HEK293 (cell line): ENCODE measurements around the gene DSCAML1.

ENCODE experiments used
- CTCF ChIA-PET: fragments of 350-600 bp; formaldehyde crosslinking; extraction: SDS; loops from one replicate; lab custom pipeline; 2021; ENCODE audit warnings: antibody characterized with exemption; lab: Yijun Ruan, JAX
- POLR2A ChIA-PET: fragments of 300-600 bp; formaldehyde crosslinking; extraction: SDS; loops from one replicate; lab custom pipeline; 2020; ENCODE audit warnings: antibody characterized with exemption, inconsistent platforms; lab: Yijun Ruan, JAX
- H3K27ac ChIP-seq: fragments of 200-500 bp; sonication (Bioruptor generic); 2 replicates; pipeline ENCODE4 v1.5.1; 2014; ENCODE audit warnings: low read depth, low read length, control low read depth, inconsistent platforms; ENCODE audit errors: extremely low read depth
- H3K36me3 ChIP-seq, 2 experiments: fragments of 200-500 bp in 1 of 2; sonication (Bioruptor generic) in 1 of 2; 1 replicate in 1 of 2; 2 replicates in 1 of 2; pipeline ENCODE4 v1.5.1; 2014 to 2017; ENCODE audit warnings: inconsistent platforms in 2 of 2, low read length in 2 of 2; ENCODE audit not compliant: control insufficient read depth in 2 of 2, insufficient read depth in 1 of 2
- H3K4me1 ChIP-seq: fragments of 200-500 bp; sonication (Bioruptor generic); 2 replicates; pipeline ENCODE4 v1.5.1; 2014; ENCODE audit warnings: mild to moderate bottlenecking, low read length, inconsistent platforms; ENCODE audit not compliant: control insufficient read depth, insufficient read depth
- H3K4me3 ChIP-seq: 2 replicates; pipeline ENCODE4 v1.5.1; 2011; ENCODE audit warnings: low read depth, mild to moderate bottlenecking, control low read depth, low read length, moderate library complexity
- H3K9me3 ChIP-seq: fragments of 200-500 bp; sonication (Bioruptor generic); 2 replicates; pipeline ENCODE4 v1.5.1; 2014; ENCODE audit warnings: low read depth, low read length, inconsistent platforms; ENCODE audit not compliant: control insufficient read depth, insufficient read depth
- KLF7 ChIP-seq: fragments of 450-650 bp; formaldehyde crosslinking; IDR thresholded peaks from 2 replicates; pipeline ENCODE4 v1.5.1; 2016; ENCODE audit warnings: missing biosample characterization, missing genetic modification characterization, borderline replicate concordance
- PRDM1 ChIP-seq: fragments of 450-650 bp; formaldehyde crosslinking; IDR thresholded peaks from 2 replicates; pipeline ENCODE4; 2016; ENCODE audit warnings: missing biosample characterization, missing genetic modification characterization
- REST ChIP-seq: fragments of 450-650 bp; formaldehyde crosslinking; IDR thresholded peaks from 2 replicates; pipeline ENCODE4 v1.5.1; 2016; ENCODE audit warnings: missing biosample characterization, missing genetic modification characterization
- SP7 ChIP-seq: fragments of 450-650 bp; formaldehyde crosslinking; IDR thresholded peaks from 2 replicates; pipeline ENCODE4 v1.5.1; 2016; ENCODE audit warnings: missing biosample characterization, missing genetic modification characterization
- ZBTB48 ChIP-seq: fragments of 450-650 bp; formaldehyde crosslinking; IDR thresholded peaks from 2 replicates; pipeline ENCODE4 v1.5.1; 2016; ENCODE audit warnings: missing biosample characterization, missing genetic modification characterization
- ZBTB7A ChIP-seq: fragments of 450-650 bp; formaldehyde crosslinking; IDR thresholded peaks from 2 replicates; pipeline ENCODE4 v1.5.1; 2016; ENCODE audit warnings: low read depth, missing biosample characterization, missing genetic modification characterization
- ZBTB8A ChIP-seq: fragments of 450-650 bp; formaldehyde crosslinking; IDR thresholded peaks from 2 replicates; pipeline ENCODE4 v1.5.1; 2016; ENCODE audit warnings: missing biosample characterization, missing genetic modification characterization
- ZNF10 ChIP-seq: fragments of 450-650 bp; formaldehyde crosslinking; IDR thresholded peaks from 2 replicates; pipeline ENCODE4 v1.5.1; 2017; ENCODE audit warnings: missing biosample characterization, missing genetic modification characterization
- ZNF132 ChIP-seq: fragments of 450-650 bp; formaldehyde crosslinking; IDR thresholded peaks from 2 replicates; pipeline ENCODE4 v1.5.1; 2017; ENCODE audit warnings: missing biosample characterization, missing genetic modification characterization, borderline replicate concordance
- ZNF174 ChIP-seq: fragments of 450-650 bp; formaldehyde crosslinking; IDR thresholded peaks from 2 replicates; pipeline ENCODE4 v1.5.0; 2017; ENCODE audit warnings: missing biosample characterization, mild to moderate bottlenecking, missing genetic modification characterization
- ZNF2 ChIP-seq: fragments of 450-650 bp; formaldehyde crosslinking; IDR thresholded peaks from 2 replicates; pipeline ENCODE4 v1.5.1; 2016; ENCODE audit warnings: missing biosample characterization, missing genetic modification characterization
- ZNF248 ChIP-seq: fragments of 450-650 bp; formaldehyde crosslinking; IDR thresholded peaks from 2 replicates; pipeline ENCODE4 v1.5.1; 2017; ENCODE audit warnings: missing biosample characterization, missing genetic modification characterization
- ZNF354C ChIP-seq: fragments of 450-650 bp; formaldehyde crosslinking; IDR thresholded peaks from 2 replicates; pipeline ENCODE4 v1.5.1; 2016; ENCODE audit warnings: missing biosample characterization, missing genetic modification characterization, low read depth, borderline replicate concordance
- ZNF416 ChIP-seq: fragments of 450-650 bp; formaldehyde crosslinking; IDR thresholded peaks from 2 replicates; pipeline ENCODE4 v1.5.1; 2016; ENCODE audit warnings: missing biosample characterization, missing genetic modification characterization
- ZNF473 ChIP-seq: fragments of 450-650 bp; formaldehyde crosslinking; IDR thresholded peaks from 2 replicates; pipeline ENCODE4 v1.5.1; 2017; ENCODE audit warnings: missing biosample characterization, missing genetic modification characterization
- ZNF530 ChIP-seq: fragments of 450-650 bp; formaldehyde crosslinking; IDR thresholded peaks from 2 replicates; pipeline ENCODE4 v1.5.1; 2016; ENCODE audit warnings: low read depth, missing biosample characterization, missing genetic modification characterization
- ZNF555 ChIP-seq: fragments of 450-650 bp; formaldehyde crosslinking; conservative IDR thresholded peaks from 2 replicates; pipeline ENCODE4 v1.5.1; 2017; ENCODE audit warnings: missing biosample characterization, mild to moderate bottlenecking, missing genetic modification characterization, inconsistent platforms
- ZNF561 ChIP-seq: fragments of 450-650 bp; IDR thresholded peaks from 2 replicates; pipeline ENCODE4 v1.5.1; 2018; ENCODE audit warnings: missing biosample characterization, missing genetic modification characterization, borderline replicate concordance
- ZNF596 ChIP-seq: fragments of 450-650 bp; IDR thresholded peaks from 2 replicates; pipeline ENCODE4 v1.5.0; 2018; ENCODE audit warnings: missing biosample characterization, mild to moderate bottlenecking, missing genetic modification characterization, moderate library complexity
- ZNF610 ChIP-seq: fragments of 450-650 bp; formaldehyde crosslinking; IDR thresholded peaks from 2 replicates; pipeline ENCODE4 v1.5.1; 2016; ENCODE audit warnings: missing biosample characterization, missing genetic modification characterization, borderline replicate concordance
- ZXDB ChIP-seq: fragments of 450-650 bp; formaldehyde crosslinking; IDR thresholded peaks from 2 replicates; pipeline ENCODE4 v1.5.1; 2016; ENCODE audit warnings: missing biosample characterization, missing genetic modification characterization
- TF ChIP-seq, protein P1 (sequence below): fragments of 450-650 bp; formaldehyde crosslinking; IDR thresholded peaks from 2 replicates; pipeline ENCODE4 v1.5.1; 2016; ENCODE audit warnings: missing biosample characterization, missing genetic modification characterization
- TF ChIP-seq, protein P2 (sequence below): fragments of 450-650 bp; formaldehyde crosslinking; IDR thresholded peaks from 2 replicates; pipeline ENCODE4 v1.5.1; 2017; ENCODE audit warnings: missing biosample characterization, missing genetic modification characterization
- TF ChIP-seq, protein P3 (sequence below): fragments of 450-650 bp; formaldehyde crosslinking; optimal IDR thresholded peaks from 2 replicates; pipeline ENCODE3; 2016; ENCODE audit warnings: missing biosample characterization, mild to moderate bottlenecking, missing genetic modification characterization
- TF ChIP-seq, protein P4 (sequence below): fragments of 450-650 bp; formaldehyde crosslinking; IDR thresholded peaks from 2 replicates; pipeline ENCODE4 v1.5.1; 2016; ENCODE audit warnings: missing biosample characterization, missing genetic modification characterization

The DSCAML1 gene

GRCh38 chr11:117606211-117606610 lies 190.8 kb downstream of the DSCAML1 start:
- ChIA-PET CTCF (no interaction called here), POLR2A (no interaction called here)
- no peak for TF ChIP-seq ZNF610
- TF ChIP-seq ZXDB (tag by site-specific recombination): no peak
- TF ChIP-seq ZNF132 (tag by site-specific recombination): no peak
- TF ChIP-seq, protein P1, sequence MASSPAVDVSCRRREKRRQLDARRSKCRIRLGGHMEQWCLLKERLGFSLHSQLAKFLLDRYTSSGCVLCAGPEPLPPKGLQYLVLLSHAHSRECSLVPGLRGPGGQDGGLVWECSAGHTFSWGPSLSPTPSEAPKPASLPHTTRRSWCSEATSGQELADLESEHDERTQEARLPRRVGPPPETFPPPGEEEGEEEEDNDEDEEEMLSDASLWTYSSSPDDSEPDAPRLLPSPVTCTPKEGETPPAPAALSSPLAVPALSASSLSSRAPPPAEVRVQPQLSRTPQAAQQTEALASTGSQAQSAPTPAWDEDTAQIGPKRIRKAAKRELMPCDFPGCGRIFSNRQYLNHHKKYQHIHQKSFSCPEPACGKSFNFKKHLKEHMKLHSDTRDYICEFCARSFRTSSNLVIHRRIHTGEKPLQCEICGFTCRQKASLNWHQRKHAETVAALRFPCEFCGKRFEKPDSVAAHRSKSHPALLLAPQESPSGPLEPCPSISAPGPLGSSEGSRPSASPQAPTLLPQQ (tag by site-specific recombination): no peak
- TF ChIP-seq ZNF530: no peak
- no peak for TF ChIP-seq ZBTB7A
- TF ChIP-seq ZBTB48 (tag by site-specific recombination): no peak
- TF ChIP-seq ZNF596 (tag by site-specific recombination): no peak
- no peak for TF ChIP-seq REST (tag by site-specific recombination)
- no peak for TF ChIP-seq ZNF10 (tag by site-specific recombination)
- no peak for TF ChIP-seq ZNF248
- no peak for TF ChIP-seq ZNF174
- TF ChIP-seq ZNF354C: no peak
- no peak for TF ChIP-seq ZBTB8A
- no peak for TF ChIP-seq PRDM1
- no peak for TF ChIP-seq ZNF473
- no peak for TF ChIP-seq ZNF555 (tag by site-specific recombination)
- TF ChIP-seq, protein P2, sequence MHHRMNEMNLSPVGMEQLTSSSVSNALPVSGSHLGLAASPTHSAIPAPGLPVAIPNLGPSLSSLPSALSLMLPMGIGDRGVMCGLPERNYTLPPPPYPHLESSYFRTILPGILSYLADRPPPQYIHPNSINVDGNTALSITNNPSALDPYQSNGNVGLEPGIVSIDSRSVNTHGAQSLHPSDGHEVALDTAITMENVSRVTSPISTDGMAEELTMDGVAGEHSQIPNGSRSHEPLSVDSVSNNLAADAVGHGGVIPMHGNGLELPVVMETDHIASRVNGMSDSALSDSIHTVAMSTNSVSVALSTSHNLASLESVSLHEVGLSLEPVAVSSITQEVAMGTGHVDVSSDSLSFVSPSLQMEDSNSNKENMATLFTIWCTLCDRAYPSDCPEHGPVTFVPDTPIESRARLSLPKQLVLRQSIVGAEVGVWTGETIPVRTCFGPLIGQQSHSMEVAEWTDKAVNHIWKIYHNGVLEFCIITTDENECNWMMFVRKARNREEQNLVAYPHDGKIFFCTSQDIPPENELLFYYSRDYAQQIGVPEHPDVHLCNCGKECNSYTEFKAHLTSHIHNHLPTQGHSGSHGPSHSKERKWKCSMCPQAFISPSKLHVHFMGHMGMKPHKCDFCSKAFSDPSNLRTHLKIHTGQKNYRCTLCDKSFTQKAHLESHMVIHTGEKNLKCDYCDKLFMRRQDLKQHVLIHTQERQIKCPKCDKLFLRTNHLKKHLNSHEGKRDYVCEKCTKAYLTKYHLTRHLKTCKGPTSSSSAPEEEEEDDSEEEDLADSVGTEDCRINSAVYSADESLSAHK (tag by site-specific recombination): no peak
- Histone ChIP-seq H3K9me3 (no peaks in the 10 kb centered on the region), H3K27ac (no peak overlapping the region), H3K4me1 (no peaks in the 10 kb centered on the region), H3K4me3 (no peak overlapping the region), H3K36me3 (no peaks in the 10 kb centered on the region)

DNA sequence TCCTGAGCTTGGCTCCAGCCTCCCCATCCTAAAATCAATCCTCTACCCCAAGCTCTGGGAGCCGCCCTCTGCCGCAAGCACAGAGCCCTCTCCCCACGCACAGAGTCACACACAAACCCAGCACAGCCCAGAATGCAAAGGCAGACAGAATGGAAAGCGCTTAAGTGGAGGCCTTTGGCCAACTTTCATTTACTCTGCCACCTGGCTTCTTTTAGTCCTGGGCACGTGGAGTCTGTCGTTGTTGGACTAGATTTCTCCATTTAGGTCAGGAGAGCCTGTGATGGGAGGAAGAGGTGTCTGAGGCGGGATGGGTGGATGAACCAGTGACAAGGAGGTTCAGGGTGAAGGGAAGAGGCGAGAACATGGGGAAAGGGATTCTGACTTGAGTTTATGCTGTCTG lies 191.7 kb downstream of the DSCAML1 start:
- Histone ChIP-seq H3K36me3 (no peaks in the 10 kb centered on the region), H3K4me1 (no peaks in the 10 kb centered on the region), H3K9me3 (no peaks in the 10 kb centered on the region), H3K27ac (no peak overlapping the region), H3K4me3 (no peak overlapping the region)
- ChIA-PET CTCF (no interaction called here), POLR2A (no interaction called here)
- TF ChIP-seq ZNF416 (tag by site-specific recombination) (no peak), ZNF561 (tag by site-specific recombination) (no peak), ZNF2 (tag by site-specific recombination) (no peak), SP7 (tag by site-specific recombination) (no peak), KLF7 (tag by site-specific recombination) (no peak)
- TF ChIP-seq, protein P1 (tag by site-specific recombination): no peak
- TF ChIP-seq, protein P3, sequence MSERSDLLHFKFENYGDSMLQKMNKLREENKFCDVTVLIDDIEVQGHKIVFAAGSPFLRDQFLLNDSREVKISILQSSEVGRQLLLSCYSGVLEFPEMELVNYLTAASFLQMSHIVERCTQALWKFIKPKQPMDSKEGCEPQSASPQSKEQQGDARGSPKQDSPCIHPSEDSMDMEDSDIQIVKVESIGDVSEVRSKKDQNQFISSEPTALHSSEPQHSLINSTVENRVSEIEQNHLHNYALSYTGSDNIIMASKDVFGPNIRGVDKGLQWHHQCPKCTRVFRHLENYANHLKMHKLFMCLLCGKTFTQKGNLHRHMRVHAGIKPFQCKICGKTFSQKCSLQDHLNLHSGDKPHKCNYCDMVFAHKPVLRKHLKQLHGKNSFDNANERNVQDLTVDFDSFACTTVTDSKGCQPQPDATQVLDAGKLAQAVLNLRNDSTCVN: no peak
- TF ChIP-seq, protein P4, sequence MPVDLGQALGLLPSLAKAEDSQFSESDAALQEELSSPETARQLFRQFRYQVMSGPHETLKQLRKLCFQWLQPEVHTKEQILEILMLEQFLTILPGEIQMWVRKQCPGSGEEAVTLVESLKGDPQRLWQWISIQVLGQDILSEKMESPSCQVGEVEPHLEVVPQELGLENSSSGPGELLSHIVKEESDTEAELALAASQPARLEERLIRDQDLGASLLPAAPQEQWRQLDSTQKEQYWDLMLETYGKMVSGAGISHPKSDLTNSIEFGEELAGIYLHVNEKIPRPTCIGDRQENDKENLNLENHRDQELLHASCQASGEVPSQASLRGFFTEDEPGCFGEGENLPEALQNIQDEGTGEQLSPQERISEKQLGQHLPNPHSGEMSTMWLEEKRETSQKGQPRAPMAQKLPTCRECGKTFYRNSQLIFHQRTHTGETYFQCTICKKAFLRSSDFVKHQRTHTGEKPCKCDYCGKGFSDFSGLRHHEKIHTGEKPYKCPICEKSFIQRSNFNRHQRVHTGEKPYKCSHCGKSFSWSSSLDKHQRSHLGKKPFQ: no peak
